Activated CD4-positive, alpha-beta T cell treated with anti-CD3 and anti-CD28 coated beads for 36 hours (primary cell): ENCODE measurements around the gene KRT20. TPM values are rescaled to one million over a fixed set of nuclear protein-coding genes. Genes with fewer than 3 reads are reported as not detected.

ENCODE experiments used
- ATAC-seq: fragments of 200-7000 bp; cut with Tn5 transposase; one replicate; pipeline ENCODE4 v1.10.0; 2021; ENCODE audit warnings: mild to moderate bottlenecking, moderate library complexity
- CTCF ChIA-PET: fragments of 350-600 bp; sonication (Branson Sonifier 250); formaldehyde crosslinking; loops from one replicate; lab custom pipeline; 2021; ENCODE audit warnings: antibody characterized with exemption; lab: Charles Lee
- POLR2A ChIA-PET: fragments of 350-600 bp; sonication (Branson Sonifier 250); formaldehyde crosslinking; loops from one replicate; lab custom pipeline; 2021; ENCODE audit warnings: antibody characterized with exemption, inconsistent platforms; lab: Charles Lee
- DNase-seq: peaks from one replicate; pipeline ENCODE4 v3.0.0-alpha.2; 2020
- H3K27ac Mint-ChIP-seq: one replicate; pipeline ENCODE4 v1.8.0; 2021; ENCODE audit warnings: mixed read lengths
- H3K27me3 Mint-ChIP-seq: one replicate; pipeline ENCODE4 v1.8.0; 2021; ENCODE audit warnings: mixed read lengths
- H3K36me3 Mint-ChIP-seq: one replicate; pipeline ENCODE4 v1.8.0; 2021; ENCODE audit warnings: low read depth, mixed read lengths
- H3K4me1 Mint-ChIP-seq: one replicate; pipeline ENCODE4 v1.8.0; 2021; ENCODE audit warnings: mixed read lengths
- H3K4me3 Mint-ChIP-seq: one replicate; pipeline ENCODE4 v1.8.0; 2021; ENCODE audit warnings: mild to moderate bottlenecking, moderate library complexity, mixed read lengths
- H3K9me3 Mint-ChIP-seq: one replicate; pipeline ENCODE4 v1.8.0; 2021; ENCODE audit warnings: low read depth, mixed read lengths
- intact Hi-C, 2 experiments: fragments of 100-400 bp; cut with DNase I in 1 of 2; cut with micrococcal nuclease in 1 of 2; formaldehyde crosslinking; loops; one replicate each; pipeline versions ENCODE4 v1.14.2 to v1.15.1; 2022 to 2024; cut with DNase I, micrococcal nuclease
- total RNA-seq, 2 experiments: library from RNA; stranded (reverse); gene quantifications; one replicate each; pipeline ENCODE4 v1.2.3, GENCODE V29; 2021

KRT20 gene
- total RNA-seq, 2 experiments from 2014 or later: not detected

DNA sequence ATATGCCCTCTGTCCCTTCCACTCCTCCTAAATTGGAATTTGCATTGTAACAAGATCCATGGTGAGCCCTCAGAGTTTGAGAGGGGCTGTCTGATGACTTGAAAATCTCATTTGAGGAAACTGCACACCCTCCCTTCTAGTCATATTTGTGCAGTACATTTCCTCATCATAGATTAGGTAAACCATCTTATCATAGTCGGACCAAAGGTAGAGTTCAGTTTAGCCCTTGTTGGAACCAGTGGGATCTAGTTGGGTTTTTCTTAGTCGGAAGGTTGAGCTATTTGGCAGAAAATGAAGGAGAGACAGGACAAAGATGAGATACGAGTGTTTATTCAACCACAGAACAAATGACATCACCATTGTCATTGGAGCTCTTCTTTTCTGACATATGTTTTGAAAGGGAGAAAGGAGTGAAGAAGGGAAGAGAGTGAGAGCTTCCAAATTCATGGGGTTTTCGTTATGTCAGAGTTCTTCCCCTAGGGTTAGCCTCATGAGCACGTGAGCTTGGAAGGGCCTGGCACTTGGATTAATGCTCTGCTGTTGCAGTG is 15.8 kb upstream of the KRT20 start:
- no peak overlapping the region for H3K27ac Mint-ChIP-seq
- H3K4me3 Mint-ChIP-seq: no peak overlapping the region
- ATAC-seq (no peak), DNase-seq (no peak)
- ChIA-PET CTCF (interaction anchor here (0.9 to 1.5 kb wide), 4 partner anchors 9 to 95 kb away, joined by 3 to 6 read pairs (median 4); no protein-coding TSS in a partner anchor), POLR2A (no interaction called here)
- no peaks in the 10 kb centered on the region for H3K9me3 Mint-ChIP-seq
- H3K27me3 Mint-ChIP-seq: peaks cover 28% of the 10 kb centered on the region
- intact Hi-C loops: loop anchor here in 1 of 2 experiments (10.0 kb wide), 1 partner anchor 96 kb away; no protein-coding TSS in a partner anchor
- no peaks in the 10 kb centered on the region for H3K36me3 Mint-ChIP-seq
- peaks cover 17% of the 10 kb centered on the region for H3K4me1 Mint-ChIP-seq

DNA sequence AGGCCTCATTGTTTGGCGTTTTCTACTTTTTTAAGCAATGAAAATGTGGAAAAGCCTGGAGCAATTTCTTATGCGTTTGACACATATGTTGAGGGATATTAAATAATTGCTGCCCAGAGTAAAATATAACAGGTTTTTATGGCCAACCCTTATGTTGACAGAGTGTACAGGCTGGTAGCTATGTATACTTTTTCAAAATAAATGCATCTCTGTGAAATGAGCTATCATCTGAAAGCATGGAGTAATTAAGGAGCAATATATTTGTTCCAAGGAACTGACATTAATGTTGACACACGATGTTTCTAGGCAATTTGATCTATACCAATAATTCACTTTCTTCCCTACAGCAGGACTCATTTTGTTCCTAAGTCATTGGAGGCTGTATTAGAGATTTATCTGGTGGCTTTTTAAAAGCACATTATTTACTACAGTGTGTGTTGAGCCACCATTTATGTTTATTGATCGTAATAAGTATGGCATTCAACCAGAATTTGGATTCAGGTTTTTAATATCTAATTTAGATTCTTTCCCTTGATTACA is 11.9 kb upstream of the KRT20 start:
- no peak overlapping the region for H3K27ac Mint-ChIP-seq
- peaks cover 34% of the 10 kb centered on the region for H3K27me3 Mint-ChIP-seq
- peaks cover 3% of the 10 kb centered on the region for H3K4me1 Mint-ChIP-seq
- no peaks in the 10 kb centered on the region for H3K9me3 Mint-ChIP-seq
- intact Hi-C loops: no loop called here
- H3K36me3 Mint-ChIP-seq: no peaks in the 10 kb centered on the region
- DNase-seq (no peak), ATAC-seq (no peak)
- POLR2A ChIA-PET: no interaction called here
- H3K4me3 Mint-ChIP-seq: no peak overlapping the region
- CTCF ChIA-PET: interaction anchor here (0.6 kb wide), 1 partner anchor 1116 kb away, joined by 3 read pairs; no protein-coding TSS in a partner anchor

DNA sequence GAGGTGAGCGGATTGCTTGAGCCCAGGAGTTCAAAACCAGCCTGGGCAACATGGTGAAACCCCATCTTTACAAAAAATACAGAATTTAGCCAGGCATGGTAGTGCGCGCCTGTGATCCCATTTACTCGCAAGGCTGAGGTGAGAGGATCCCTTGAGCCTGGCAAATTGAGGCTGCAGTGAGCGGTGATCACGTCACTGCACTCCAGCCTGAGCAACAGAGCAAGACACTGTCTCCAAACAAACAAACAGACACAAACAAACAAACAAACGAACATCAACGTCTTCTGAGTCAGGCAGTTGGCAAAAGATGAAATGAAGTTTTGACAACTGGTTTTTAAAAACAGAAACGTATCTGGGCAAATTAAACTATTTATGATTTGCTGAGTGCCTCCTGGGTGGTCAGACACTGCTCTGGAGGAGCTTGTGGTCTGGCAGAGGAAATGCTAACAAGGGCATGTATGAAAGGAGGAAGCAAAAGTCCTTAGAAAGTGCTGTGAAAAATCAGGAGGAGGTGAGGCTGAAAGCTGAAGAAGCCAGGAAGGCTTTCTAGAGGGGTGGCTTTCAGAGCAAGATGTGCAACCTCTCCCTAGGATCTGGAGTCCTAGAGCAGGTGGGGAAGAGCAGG is 10.2 kb upstream of the KRT20 start:
- H3K4me1 Mint-ChIP-seq: no peaks in the 10 kb centered on the region
- no peak overlapping the region for H3K4me3 Mint-ChIP-seq
- DNase-seq (no peak), ATAC-seq (no peak)
- no peaks in the 10 kb centered on the region for H3K9me3 Mint-ChIP-seq
- H3K27ac Mint-ChIP-seq: no peak overlapping the region
- intact Hi-C loops: no loop called here
- H3K27me3 Mint-ChIP-seq: peaks cover 32% of the 10 kb centered on the region
- no peaks in the 10 kb centered on the region for H3K36me3 Mint-ChIP-seq
- ChIA-PET POLR2A (no interaction called here), CTCF (no interaction called here)

DNA sequence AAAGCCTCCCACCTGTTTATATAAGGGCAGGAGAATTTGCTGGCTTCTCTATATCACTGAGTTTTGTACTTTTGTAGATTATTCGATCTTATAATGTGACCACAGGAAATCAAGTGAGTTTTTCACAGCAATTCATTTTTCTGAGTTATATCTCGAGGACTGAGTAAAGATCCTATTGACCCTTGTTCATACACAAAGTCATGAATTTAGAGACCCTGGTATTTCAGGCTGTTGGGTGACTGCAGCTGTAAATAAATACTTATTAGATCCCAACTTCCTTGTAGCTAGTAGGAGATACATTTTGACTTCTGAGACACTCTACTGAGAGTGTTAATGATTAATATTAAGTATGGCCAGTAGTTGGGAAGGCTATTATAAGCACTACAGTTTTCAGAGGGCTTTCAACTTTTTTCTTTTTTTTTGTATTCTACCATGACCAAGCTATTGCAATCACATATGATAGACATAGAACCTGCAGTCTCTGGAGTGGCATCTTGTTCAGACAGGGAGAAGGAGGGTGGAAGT is 3.2 kb upstream of the KRT20 start:
- ATAC-seq: no peak
- CTCF ChIA-PET: no interaction called here
- Mint-ChIP-seq H3K4me3 (no peak overlapping the region), H3K27me3 (peaks cover 27% of the 10 kb centered on the region), H3K4me1 (no peaks in the 10 kb centered on the region), H3K36me3 (no peaks in the 10 kb centered on the region), H3K27ac (no peak overlapping the region), H3K9me3 (no peaks in the 10 kb centered on the region)
- intact Hi-C loops: no loop called here
- DNase-seq: no peak
- POLR2A ChIA-PET: no interaction called here

- peaks cover 22% of the 10 kb centered on the region for H3K27me3 Mint-ChIP-seq
- CTCF ChIA-PET: interaction anchor here (0.8 kb wide), 1 partner anchor 15 kb away, joined by 3 read pairs; no protein-coding TSS in a partner anchor
- POLR2A ChIA-PET: no interaction called here
Measured at GRCh38 chr17:40886090-40886489, 1.0 kb upstream of the KRT20 start.

GRCh38 chr17:40883626-40884334 is 1.3 kb downstream of the KRT20 start:
- Mint-ChIP-seq H3K27me3 (peaks cover 11% of the 10 kb centered on the region), H3K9me3 (no peaks in the 10 kb centered on the region), H3K4me3 (no peak overlapping the region), H3K36me3 (no peaks in the 10 kb centered on the region), H3K4me1 (no peaks in the 10 kb centered on the region), H3K27ac (no peak overlapping the region)
- no peak for DNase-seq
- intact Hi-C loops: no loop called here
- CTCF ChIA-PET: interaction anchor here (0.9 to 1.2 kb wide), 3 partner anchors 26 to 146 kb away, joined by 3 to 4 read pairs (median 3); partner anchors contain the start of gene KRTAP1-4
- no peak for ATAC-seq
- POLR2A ChIA-PET: no interaction called here

More at GRCh38 chr17:40886090-40886489, 1.0 kb upstream of the KRT20 start:
- DNase-seq: no peak
- no peaks in the 10 kb centered on the region for H3K9me3 Mint-ChIP-seq
- intact Hi-C loops: no loop called here
- H3K27ac Mint-ChIP-seq: no peak overlapping the region
- H3K4me1 Mint-ChIP-seq: no peaks in the 10 kb centered on the region
- ATAC-seq: no peak
- H3K36me3 Mint-ChIP-seq: no peaks in the 10 kb centered on the region
- no peak overlapping the region for H3K4me3 Mint-ChIP-seq

DNA sequence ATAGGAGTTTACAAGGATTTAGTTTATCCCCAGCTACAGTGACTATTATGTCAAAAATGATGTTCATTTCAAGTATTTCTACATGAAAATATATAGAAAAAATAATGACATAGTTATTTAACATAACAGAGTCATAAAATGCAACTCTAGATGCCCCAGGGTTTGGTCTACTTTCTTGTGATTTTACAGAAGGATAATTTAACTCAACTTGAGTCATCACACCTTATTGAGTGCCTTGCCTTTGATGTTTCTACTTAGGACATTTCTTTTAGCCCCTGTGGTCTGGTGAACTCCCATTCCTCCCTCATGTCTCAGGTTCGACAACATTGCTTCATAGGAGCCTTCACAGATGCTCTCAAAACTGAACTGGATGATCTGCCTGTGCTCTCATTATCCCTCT is 2.0 kb downstream of the KRT20 start:
- no peaks in the 10 kb centered on the region for H3K9me3 Mint-ChIP-seq
- no peak overlapping the region for H3K4me3 Mint-ChIP-seq
- no peak overlapping the region for H3K27ac Mint-ChIP-seq
- H3K27me3 Mint-ChIP-seq: peaks cover 6% of the 10 kb centered on the region
- no peak for ATAC-seq
- H3K36me3 Mint-ChIP-seq: no peaks in the 10 kb centered on the region
- ChIA-PET CTCF (no interaction called here), POLR2A (no interaction called here)
- H3K4me1 Mint-ChIP-seq: no peaks in the 10 kb centered on the region
- no peak for DNase-seq
- intact Hi-C loops: no loop called here

DNA sequence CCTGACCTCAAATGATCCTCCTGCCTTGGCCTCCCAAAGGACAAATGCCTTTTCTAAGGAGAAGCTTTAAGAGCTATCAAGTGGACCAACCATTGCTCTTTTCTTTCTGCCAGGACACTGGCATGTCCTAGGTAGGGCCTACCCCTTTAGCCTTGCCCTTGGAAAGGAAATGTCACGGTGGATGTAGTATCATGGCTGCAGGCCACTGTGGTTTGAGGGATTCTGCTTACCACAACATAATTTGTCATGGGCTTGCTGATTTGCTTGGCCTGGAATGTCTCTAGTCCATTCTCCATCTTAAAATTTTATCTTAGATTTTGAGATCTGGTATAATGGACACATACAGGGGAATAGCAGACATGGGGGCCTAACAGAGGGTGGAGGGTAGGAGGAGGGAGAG is 6.0 kb downstream of the KRT20 start:
- no peak overlapping the region for H3K27ac Mint-ChIP-seq
- H3K9me3 Mint-ChIP-seq: no peaks in the 10 kb centered on the region
- ChIA-PET CTCF (interaction anchor here (1.0 kb wide), 1 partner anchor 12 kb away, joined by 3 read pairs; no protein-coding TSS in a partner anchor), POLR2A (no interaction called here)
- DNase-seq: no peak
- no peak overlapping the region for H3K4me3 Mint-ChIP-seq
- no peaks in the 10 kb centered on the region for H3K36me3 Mint-ChIP-seq
- peaks cover 7% of the 10 kb centered on the region for H3K27me3 Mint-ChIP-seq
- no peak for ATAC-seq
- intact Hi-C loops: no loop called here
- H3K4me1 Mint-ChIP-seq: no peaks in the 10 kb centered on the region

- H3K27ac Mint-ChIP-seq: no peak overlapping the region
- peaks cover 5% of the 10 kb centered on the region for H3K27me3 Mint-ChIP-seq
- POLR2A ChIA-PET: no interaction called here
- H3K4me3 Mint-ChIP-seq: no peak overlapping the region
- H3K36me3 Mint-ChIP-seq: no peaks in the 10 kb centered on the region
- no peaks in the 10 kb centered on the region for H3K9me3 Mint-ChIP-seq
- intact Hi-C loops: no loop called here
- no peak for DNase-seq
- CTCF ChIA-PET: no interaction called here
- no peaks in the 10 kb centered on the region for H3K4me1 Mint-ChIP-seq
- ATAC-seq: no peak
Measured at GRCh38 chr17:40878044-40878443, 7.0 kb downstream of the KRT20 start.

DNA sequence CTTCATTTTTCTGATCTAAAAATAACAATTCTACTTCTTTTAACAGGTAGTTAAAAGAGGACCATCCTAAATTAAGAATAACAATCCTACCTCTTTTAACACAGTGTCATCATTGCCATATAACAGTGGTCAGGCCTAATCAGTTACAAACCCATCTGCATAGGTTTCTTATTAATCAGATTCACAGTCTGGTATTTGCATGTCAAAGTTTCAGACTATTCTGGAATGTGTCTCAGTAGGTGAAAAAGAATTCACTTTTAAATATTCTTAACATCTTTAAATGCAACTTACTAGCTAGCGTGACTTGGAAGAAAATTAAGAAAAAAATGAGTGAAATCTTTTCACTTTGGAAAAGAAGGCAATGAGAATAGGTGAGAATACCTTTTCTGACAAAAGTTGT is 11.2 kb downstream of the KRT20 start:
- Mint-ChIP-seq H3K4me1 (no peaks in the 10 kb centered on the region), H3K4me3 (no peak overlapping the region), H3K27ac (no peak overlapping the region), H3K36me3 (no peaks in the 10 kb centered on the region), H3K27me3 (peaks cover 15% of the 10 kb centered on the region), H3K9me3 (no peaks in the 10 kb centered on the region)
- ChIA-PET POLR2A (interaction anchor here (0.5 kb wide), 1 partner anchor 476 kb away, joined by 4 read pairs; no protein-coding TSS in a partner anchor), CTCF (interaction anchor here (1.0 to 1.6 kb wide), 3 partner anchors 26 to 775 kb away, joined by 3 to 4 read pairs (median 3); no protein-coding TSS in a partner anchor)
- intact Hi-C loops: no loop called here
- DNase-seq (no peak), ATAC-seq (no peak)

GRCh38 chr17:40873255-40873654 is 11.8 kb downstream of the KRT20 start:
- intact Hi-C loops: no loop called here
- H3K36me3 Mint-ChIP-seq: no peaks in the 10 kb centered on the region
- ChIA-PET POLR2A (interaction anchor here (0.5 kb wide), 1 partner anchor 475 kb away, joined by 4 read pairs; no protein-coding TSS in a partner anchor), CTCF (interaction anchor here (1.0 kb wide), 2 partner anchors 26 to 34 kb away, joined by 3 to 4 read pairs; no protein-coding TSS in a partner anchor)
- no peaks in the 10 kb centered on the region for H3K4me1 Mint-ChIP-seq
- no peak overlapping the region for H3K27ac Mint-ChIP-seq
- H3K27me3 Mint-ChIP-seq: peaks cover 15% of the 10 kb centered on the region
- no peaks in the 10 kb centered on the region for H3K9me3 Mint-ChIP-seq
- DNase-seq (no peak), ATAC-seq (no peak)
- H3K4me3 Mint-ChIP-seq: no peak overlapping the region
